Kidney (tissue), 14 donors: Measurements from ENCODE around the gene MAPK13. TPM values are rescaled to one million over a fixed set of nuclear protein-coding genes. Genes with fewer than 3 reads are reported as not detected.

Experiments used
- DNase-seq, 5 donors: peaks; one replicate each; pipeline ENCODE4 v3.0.0-alpha.2; 2013 to 2020
- FAIRE-seq: peaks from 2 replicates; lab custom pipeline; 2012; peaks lifted over from hg19 to GRCh38; lab: Jason Lieb, UNC
- H3K27ac ChIP-seq, 2 donors: one replicate each; pipeline ENCODE4 v1.7.0; 2013; ENCODE audit warnings: low read depth in 2 of 2, low read length in 2 of 2, inconsistent platforms in 1 of 2
- H3K27me3 ChIP-seq: one replicate; pipeline ENCODE4 v1.7.1; 2013; ENCODE audit warnings: low read length, inconsistent platforms; ENCODE audit not compliant: control insufficient read depth, insufficient read depth
- H3K36me3 ChIP-seq, 3 donors: one replicate each; pipeline versions ENCODE4 v1.7.0 to v1.7.1; 2013; ENCODE audit warnings: low read length in 3 of 3, control low read depth in 1 of 3, inconsistent platforms in 1 of 3; ENCODE audit not compliant: insufficient read depth in 3 of 3, control insufficient read depth in 2 of 3
- H3K4me1 ChIP-seq, 3 donors: one replicate each; pipeline versions ENCODE4 v1.7.0 to v1.7.1; 2013; ENCODE audit warnings: low read length in 3 of 3, inconsistent platforms in 1 of 3, low read depth in 1 of 3; ENCODE audit not compliant: control insufficient read depth in 2 of 3, insufficient read depth in 2 of 3
- H3K4me3 ChIP-seq, 3 donors: one replicate each; pipeline versions ENCODE4 v1.7.0 to v1.8.1; 2013; ENCODE audit warnings: low read length in 3 of 3, control low read depth in 1 of 3, inconsistent platforms in 1 of 3
- H3K9ac ChIP-seq, 3 donors: one replicate each; pipeline versions ENCODE4 v1.7.0 to v1.7.1; 2013; ENCODE audit warnings: low read length in 3 of 3, control low read depth in 1 of 3, inconsistent platforms in 1 of 3
- H3K9me3 ChIP-seq, 3 donors: one replicate each; pipeline versions ENCODE4 v1.7.0 to v1.7.1; 2013; ENCODE audit warnings: low read length in 3 of 3, control low read depth in 1 of 3, inconsistent platforms in 1 of 3; ENCODE audit not compliant: control insufficient read depth in 2 of 3, insufficient read depth in 1 of 3
- intact Hi-C: fragments of 100-400 bp; cut with DNase I; formaldehyde crosslinking; loops from one replicate; pipeline ENCODE4 v1.11.1; 2022
- polyA plus RNA-seq: library from polyadenylated mRNA; stranded (reverse); fragments of 350-450 nt; fragmentation: Illumina TruSeq; extraction: RNeasy Lipid Tissue Mini Kit (QIAGEN cat#74804); gene quantifications from one replicate; pipeline ENCODE4 v1.2.3, GENCODE V29; 2014; ENCODE audit warnings: low read depth, low replicate concordance; ENCODE audit not compliant: insufficient read depth
- total RNA-seq: library from RNA; stranded (reverse); fragmentation: NEBNext Ultra II Directional; extraction: Animal tissue kit (Norgen Biotek cat#: 25700); gene quantifications from one replicate; pipeline ENCODE4 v1.2.1, GENCODE V29; 2021
- TF ChIP-seq, protein P1 (sequence below): IDR thresholded peaks from 3 replicates; pipeline ENCODE4 v1.5.1; 2012; ENCODE audit warnings: mild to moderate bottlenecking, moderate library complexity, borderline replicate concordance; ENCODE audit not compliant: insufficient read depth; ENCODE audit errors: extremely low read depth
- donor health status: control.
- donor health status: control.
- donor health status: control.
- donor health status: control.
- donor health status: control.
- donor health status: DM: yes; HTN: yes; CAD: no.
- donor health status: Normal renal cell carcinoma (clear cell type).

The MAPK13 gene
- total and polyA plus RNA-seq, 2 donors from 2014 or later = 20.3 to 43.3 TPM

DNA sequence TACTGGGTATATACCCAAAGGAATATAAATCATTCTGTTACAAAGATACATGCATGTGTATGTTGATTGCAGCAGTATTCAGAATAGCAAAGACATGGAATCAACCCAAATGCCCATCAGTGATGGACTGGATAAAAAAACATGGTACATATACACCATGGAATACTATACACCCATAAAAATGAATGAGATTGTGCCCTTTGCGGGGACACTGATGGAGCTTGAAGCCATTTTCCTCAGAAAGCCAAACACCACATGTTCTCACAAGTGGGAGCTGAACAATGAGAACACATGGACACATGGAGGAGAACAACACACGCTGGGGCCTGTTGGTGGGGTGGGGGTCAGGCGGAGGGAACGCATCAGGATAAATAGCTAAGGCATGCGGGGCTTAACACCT, 41.3 kb upstream of the MAPK13 start:
- no peak overlapping the region for H3K9ac ChIP-seq
- H3K4me1 ChIP-seq = no peaks in the 10 kb centered on the region
- intact Hi-C loops = no loop called here
- H3K4me3 ChIP-seq = no peak overlapping the region
- H3K9me3 ChIP-seq = no peaks in the 10 kb centered on the region
- H3K27me3 ChIP-seq = no peaks in the 10 kb centered on the region
- no peak for DNase-seq
- TF ChIP-seq, protein P1, sequence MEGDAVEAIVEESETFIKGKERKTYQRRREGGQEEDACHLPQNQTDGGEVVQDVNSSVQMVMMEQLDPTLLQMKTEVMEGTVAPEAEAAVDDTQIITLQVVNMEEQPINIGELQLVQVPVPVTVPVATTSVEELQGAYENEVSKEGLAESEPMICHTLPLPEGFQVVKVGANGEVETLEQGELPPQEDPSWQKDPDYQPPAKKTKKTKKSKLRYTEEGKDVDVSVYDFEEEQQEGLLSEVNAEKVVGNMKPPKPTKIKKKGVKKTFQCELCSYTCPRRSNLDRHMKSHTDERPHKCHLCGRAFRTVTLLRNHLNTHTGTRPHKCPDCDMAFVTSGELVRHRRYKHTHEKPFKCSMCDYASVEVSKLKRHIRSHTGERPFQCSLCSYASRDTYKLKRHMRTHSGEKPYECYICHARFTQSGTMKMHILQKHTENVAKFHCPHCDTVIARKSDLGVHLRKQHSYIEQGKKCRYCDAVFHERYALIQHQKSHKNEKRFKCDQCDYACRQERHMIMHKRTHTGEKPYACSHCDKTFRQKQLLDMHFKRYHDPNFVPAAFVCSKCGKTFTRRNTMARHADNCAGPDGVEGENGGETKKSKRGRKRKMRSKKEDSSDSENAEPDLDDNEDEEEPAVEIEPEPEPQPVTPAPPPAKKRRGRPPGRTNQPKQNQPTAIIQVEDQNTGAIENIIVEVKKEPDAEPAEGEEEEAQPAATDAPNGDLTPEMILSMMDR = no peak
- no peak for FAIRE-seq
- no peak overlapping the region for H3K27ac ChIP-seq
- H3K36me3 ChIP-seq = peaks cover 0 to 8% (median 0%) of the 10 kb centered on the region in 3 donors

DNA sequence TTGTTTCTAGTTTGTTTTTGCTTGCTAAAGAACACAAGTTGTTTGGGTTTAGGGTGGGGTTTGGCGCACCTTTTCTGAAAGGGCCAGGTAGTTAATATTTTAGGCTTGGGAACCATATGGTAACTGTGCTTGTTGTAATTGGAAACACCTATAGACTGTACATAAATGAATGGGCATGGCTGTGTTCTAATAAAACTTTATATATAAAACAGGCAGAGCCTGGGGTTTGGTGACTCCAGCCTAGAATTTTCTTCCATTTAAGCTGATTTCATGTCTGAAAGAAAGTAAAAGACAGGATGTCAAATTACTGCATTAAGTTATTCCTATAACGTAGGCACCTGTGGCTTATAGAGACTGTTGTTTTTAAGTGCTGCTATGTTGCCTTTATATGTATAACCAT, 36.1 kb upstream of the MAPK13 start:
- H3K4me1 ChIP-seq = peaks cover 0 to 5% (median 5%) of the 10 kb centered on the region in 3 donors
- TF ChIP-seq, protein P1 = no peak
- DNase-seq (no peak), FAIRE-seq (no peak)
- H3K4me3 ChIP-seq = no peak overlapping the region
- H3K9ac ChIP-seq = no peak overlapping the region
- no peak overlapping the region for H3K27ac ChIP-seq
- no peaks in the 10 kb centered on the region for H3K9me3 ChIP-seq
- intact Hi-C loops = loop anchor here (5.0 kb wide), 1 partner anchor 67 kb away; the partner anchor contains the start of gene MAPK14
- peaks cover 0 to 6% (median 0%) of the 10 kb centered on the region in 3 donors for H3K36me3 ChIP-seq
- H3K27me3 ChIP-seq = no peaks in the 10 kb centered on the region

DNA sequence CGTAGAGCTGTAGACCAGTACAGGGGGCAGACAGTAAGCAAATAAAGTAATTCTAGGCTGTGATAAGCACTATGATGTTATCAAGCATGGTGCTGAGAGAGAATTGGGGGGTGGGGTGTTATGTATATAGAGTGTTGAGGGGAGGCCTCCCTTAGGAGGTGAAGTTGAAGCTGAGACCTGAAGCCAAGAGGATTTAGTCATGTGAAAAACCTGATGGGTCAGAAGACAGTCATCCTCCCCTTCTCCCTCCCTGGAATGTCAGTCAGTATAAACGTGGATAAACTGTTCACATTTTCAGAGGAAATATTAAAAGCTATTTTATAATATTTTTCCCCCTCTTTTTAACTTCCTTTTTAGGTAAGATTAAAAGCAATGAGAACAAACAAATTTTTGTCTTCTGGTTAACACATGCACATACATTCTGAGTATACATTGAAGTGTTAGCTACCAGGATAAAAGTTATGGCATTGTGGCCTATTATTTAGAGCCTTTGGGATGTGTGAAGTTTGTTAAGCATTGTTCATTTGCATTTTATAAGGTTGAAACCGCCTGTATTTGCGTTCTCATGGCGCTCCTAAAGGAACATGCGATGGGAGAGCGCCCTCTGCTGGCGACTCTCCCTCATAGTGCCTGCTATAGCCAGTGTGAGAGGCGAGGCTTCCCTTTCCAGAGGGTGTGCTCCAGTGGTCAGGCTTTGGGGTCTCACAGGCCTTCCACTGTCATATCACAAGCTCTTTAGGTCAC, 35.4 kb upstream of the MAPK13 start:
- FAIRE-seq (no peak), DNase-seq (peak; percentile 82 to 91 (median 87))
- H3K4me1 ChIP-seq = peaks cover 0 to 5% (median 5%) of the 10 kb centered on the region in 3 donors
- H3K36me3 ChIP-seq = peaks cover 0 to 6% (median 0%) of the 10 kb centered on the region in 3 donors
- intact Hi-C loops = loop anchor here (5.0 kb wide), 1 partner anchor 68 kb away; the partner anchor contains the start of gene MAPK14
- H3K27ac ChIP-seq = no peak overlapping the region
- TF ChIP-seq, protein P1 = peak; percentile 92
- H3K9me3 ChIP-seq = no peaks in the 10 kb centered on the region
- H3K9ac ChIP-seq = no peak overlapping the region
- H3K4me3 ChIP-seq = no peak overlapping the region
- no peaks in the 10 kb centered on the region for H3K27me3 ChIP-seq
